T-helper 2 cell treated with Interferon-gamma antibody and Interleukin-4, amounts not matched to agents 100 ng/mL and 5 ng/mL, for 36 hours (primary cell): ENCODE data around the gene CPNE8. TPM values are rescaled to one million over a fixed set of nuclear protein-coding genes. Genes with fewer than 3 reads are reported as not detected.

Experiments used
- intact Hi-C: fragments of 100-400 bp; cut with micrococcal nuclease; formaldehyde crosslinking; loops from one replicate; pipeline ENCODE4 v1.15.1; 2023
- total RNA-seq: library from RNA; stranded (reverse); gene quantifications from 2 replicates; pipeline ENCODE4 v1.2.3, GENCODE V29; 2022

Gene CPNE8
- total RNA-seq, 1 donor from 2014 or later = 4.1 TPM

DNA sequence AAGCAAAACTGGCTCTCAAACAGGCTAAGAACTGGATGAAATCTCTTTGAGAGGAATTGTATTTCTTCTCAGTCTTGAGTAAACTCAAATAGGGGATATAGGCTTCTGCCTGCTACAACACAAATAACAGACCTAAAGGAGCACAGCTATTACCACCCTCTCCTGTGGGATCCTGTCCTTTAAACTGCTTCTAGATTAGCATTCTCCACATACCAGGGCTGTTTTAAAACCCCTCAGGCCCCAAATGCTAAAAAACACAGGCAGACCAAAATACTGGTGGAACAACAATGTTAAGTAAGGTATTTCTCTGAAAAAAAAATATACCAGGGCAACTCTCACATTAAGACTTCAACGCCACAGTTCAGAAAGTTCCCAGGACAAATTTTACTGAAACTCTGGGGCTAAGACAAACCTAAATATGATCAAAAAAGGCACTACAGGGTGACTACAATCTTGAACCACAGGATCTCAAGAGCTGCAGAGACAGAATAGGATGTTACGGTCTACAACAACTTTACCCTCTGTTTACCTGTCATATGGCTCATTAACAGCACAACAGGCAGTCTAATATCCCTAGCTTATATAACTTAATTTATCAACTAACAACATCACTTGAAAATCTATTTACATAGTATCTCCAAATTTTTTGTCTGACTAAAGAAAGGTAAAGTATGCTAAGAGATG lies 7.2 kb downstream of the CPNE8 start:
- intact Hi-C loops = no loop called here

DNA sequence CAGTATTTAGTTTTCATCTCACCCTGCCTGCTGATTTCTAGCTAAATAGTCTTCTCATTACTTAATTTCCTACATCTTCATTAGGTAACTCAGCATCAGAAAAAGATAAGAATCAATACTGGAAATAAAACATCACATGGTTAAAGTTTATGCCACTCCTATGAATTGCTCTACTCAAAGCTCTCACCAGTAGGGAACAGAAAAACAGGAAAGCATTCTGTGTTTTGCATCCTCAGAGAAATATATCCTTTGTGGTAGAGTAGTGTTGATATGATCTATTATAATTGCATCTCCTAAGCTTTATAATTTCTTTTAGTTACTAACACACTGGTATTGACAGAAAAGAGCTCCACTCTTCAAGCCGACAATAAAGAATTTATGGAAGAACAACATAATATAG lies 9.9 kb downstream of the CPNE8 start:
- intact Hi-C loops = no loop called here

DNA sequence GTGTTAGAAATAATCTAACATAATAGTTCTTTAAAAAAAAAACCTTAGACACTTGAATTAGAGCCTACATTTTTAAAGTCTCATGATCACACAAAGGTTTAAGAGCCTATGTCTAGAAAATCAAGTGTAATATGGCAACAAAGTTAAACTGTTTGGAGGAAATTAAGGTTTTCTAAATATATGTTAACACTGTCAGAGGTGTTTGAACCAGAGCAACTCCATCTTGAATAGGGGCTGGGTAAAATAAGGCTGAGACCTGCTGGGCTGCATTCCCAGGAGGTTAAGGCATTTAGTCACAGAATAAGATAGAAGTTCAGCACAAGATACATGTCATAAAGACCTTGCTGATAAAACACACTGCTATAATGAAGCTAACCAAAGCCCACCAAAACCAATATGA lies 12.4 kb downstream of the CPNE8 start:
- intact Hi-C loops = no loop called here

DNA sequence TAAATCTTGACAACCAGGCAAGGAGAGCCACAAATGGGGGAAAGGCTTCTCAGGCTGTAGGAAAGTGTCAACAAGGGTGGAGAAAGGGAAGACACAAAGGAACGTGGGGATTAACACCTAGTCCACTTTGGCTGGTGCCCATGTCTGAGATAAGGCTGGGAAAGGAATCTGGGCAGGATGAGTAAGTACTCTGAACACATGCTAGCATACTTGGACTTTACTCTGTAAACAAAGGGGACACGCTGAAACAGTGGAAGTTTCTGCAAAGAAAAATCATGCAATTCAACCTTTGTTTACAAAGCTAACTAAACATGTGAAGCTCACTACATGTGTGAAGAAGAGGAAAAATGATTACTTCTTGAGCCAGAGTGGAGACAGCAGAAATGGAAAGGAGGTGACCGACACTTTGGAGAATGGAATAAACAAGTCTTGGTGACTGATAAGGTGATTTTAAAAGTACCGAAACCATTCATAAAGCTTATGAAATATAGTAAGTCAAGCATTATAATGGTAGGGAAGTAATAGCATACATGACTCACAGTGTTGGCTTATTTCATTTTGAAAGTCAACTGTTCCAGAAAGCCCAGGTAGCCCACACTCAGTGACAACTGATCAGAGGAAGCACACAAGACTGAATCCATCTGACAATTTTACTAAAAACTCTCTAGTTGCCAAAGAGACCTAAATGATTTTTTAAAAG lies 13.2 kb downstream of the CPNE8 start:
- intact Hi-C loops = no loop called here

DNA sequence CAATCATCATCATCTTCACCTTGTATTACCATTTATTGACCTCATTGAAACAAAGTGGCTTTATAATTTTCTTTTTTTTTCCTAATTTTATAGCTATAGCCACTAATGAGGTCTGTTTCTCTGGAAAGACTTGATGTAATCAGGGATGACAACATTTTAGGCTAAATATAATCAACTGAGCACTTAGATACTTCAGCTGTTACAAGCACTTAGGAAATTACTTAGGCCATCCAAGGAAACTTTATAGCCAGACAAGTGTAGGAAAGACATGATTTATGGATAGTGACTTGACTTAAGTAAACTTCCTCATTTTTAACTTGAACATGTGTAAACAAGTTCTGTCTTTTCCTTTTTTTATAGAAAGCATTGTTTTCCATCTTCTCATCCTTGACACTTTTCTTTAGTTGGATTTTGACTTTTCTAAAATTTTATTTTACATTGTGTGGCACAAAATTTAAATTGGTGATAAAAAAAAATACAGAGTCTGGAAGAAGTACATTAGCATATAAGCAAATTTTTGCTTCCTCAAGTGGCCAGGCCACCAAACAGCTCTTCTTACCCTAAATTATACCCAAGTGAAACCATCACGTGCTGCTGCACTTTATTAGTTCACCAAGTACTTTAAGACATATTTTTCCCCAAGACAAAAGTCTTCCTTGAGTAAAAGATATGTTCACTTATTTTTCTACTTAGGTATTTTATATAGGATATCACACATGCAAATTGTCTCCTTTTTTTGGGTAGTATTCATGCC lies 15.1 kb downstream of the CPNE8 start:
- intact Hi-C loops = no loop called here

GRCh38 chr12:38889297-38889815 lies 16.0 kb downstream of the CPNE8 start:
- intact Hi-C loops = no loop called here

DNA sequence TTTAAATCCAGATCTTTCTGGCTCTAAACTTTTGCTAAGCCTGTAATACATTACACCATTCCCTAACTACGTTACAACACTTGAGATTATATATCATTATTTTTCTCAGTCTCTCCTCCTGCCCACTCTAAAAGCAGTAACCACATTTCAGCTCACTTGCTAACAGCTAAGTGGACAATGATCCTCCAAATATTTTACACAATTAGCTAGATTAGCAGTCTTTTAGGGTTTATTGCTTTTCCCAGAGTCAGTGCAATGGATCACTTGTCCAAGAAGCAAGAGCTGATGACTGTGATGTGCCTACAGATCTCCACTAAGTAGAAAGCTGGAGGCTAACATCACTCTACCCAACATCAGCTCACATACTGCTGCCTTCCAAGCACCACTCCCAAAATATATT lies 17.6 kb downstream of the CPNE8 start:
- intact Hi-C loops = no loop called here

DNA sequence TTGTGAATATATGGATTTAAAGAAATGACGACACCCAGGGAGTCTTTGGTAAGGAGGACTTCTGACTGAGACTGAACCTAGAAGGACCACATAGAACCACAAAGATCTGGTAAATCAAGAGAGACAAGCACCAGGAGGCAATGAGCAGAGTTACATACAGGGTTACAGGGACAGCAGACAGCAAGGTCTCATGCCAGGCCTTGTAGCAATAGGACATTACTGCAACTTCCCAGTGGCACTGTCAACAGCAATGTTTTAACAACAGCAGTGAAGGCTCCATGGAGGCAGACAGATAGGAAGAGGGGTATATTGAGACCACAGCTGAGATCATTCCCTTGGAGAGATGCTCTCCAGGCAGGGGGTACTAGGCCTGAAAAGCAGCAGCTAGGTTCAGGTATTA lies 18.5 kb downstream of the CPNE8 start:
- intact Hi-C loops = no loop called here

GRCh38 chr12:38886064-38886463 lies 19.3 kb downstream of the CPNE8 start:
- intact Hi-C loops = no loop called here

GRCh38 chr12:38884666-38885065 lies 20.7 kb downstream of the CPNE8 start:
- intact Hi-C loops = no loop called here

- intact Hi-C loops = no loop called here
These were observed 21.7 kb downstream of the CPNE8 start for GRCh38 chr12:38883629-38884134.

GRCh38 chr12:38880288-38880687 lies 25.1 kb downstream of the CPNE8 start:
- intact Hi-C loops = no loop called here

GRCh38 chr12:38878986-38879385 lies 26.4 kb downstream of the CPNE8 start:
- intact Hi-C loops = no loop called here

DNA sequence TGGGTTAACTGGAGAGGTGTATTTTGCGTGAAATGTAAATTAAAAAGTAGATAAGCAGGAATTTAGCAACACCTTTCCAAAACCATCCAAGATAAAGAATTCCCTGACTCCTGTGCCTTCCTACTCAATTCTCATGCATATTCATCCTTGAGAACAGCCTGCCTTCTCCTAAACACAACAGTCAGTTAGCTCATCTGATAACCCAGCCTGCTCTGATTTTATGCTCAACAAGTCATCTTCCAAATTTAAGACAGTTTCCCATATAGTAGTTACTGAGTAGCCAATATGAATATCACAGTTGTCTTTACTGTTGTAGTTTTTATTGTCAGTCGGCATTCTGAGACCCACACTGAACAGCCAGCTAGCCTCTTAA lies 27.1 kb downstream of the CPNE8 start:
- intact Hi-C loops = no loop called here

DNA sequence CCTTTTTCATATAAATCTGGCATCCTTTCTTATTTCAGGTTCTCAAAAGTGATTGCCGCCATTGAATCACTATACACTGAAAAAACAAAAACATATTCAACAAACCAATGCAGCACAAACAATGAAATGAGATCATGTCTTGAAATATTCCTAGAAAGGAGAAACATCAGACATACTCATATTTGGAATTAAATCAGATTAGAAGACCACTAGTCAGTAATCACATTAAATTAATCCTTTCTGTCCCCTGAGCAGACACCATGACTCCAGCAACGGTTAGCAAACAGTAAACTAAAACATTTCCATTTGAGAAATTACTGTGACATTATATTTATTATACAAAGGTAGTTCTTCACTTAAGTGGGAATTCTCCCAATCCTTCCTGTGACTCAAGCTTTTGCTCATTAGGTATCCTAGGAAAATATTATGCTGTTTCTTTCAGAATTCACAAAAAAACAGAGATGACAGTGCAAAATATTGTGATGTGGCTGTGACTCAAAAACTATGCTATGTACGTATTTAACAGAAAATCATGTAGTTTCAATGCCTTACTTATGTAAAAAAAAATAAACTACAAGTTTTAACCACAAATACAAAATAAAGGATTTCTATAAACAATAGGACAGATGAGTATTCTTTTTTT lies 29.7 kb downstream of the CPNE8 start:
- intact Hi-C loops = no loop called here

DNA sequence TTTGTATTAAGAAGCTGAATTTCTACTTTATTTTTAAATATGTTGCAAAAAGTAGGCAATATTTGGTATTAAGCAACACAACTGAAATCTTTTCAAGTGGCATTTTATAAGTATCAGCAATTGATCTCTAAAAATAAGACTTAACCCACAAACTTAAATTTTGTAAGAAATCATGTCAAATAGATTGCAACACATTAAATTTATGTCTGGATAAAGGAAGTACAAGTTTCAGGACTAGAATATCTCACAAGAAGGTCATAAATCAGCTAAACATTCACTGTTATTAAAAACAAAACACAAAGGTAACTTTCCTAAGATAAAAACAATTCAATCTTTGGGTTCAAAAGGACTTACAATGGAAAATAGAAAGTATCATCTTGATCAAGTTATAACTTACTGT lies 32.8 kb downstream of the CPNE8 start:
- intact Hi-C loops = no loop called here

DNA sequence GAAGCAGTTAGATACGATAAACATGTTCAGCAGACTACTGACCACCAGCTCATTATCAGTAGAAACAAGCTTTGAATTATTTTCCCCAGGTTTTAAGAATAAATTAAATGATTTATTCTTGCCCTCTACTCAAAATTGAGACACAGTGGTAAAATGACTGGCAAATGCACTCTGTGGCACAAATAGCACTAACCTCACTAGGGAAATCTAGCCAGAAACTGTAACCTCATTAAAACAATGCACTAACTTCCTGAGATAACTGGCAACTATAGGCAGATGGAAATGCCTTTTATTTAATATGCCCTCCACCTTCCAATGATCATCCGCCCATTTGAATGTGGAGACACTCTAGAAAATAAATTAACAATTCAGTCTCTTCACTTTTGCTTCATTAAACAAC lies 33.2 kb downstream of the CPNE8 start:
- intact Hi-C loops = no loop called here

DNA sequence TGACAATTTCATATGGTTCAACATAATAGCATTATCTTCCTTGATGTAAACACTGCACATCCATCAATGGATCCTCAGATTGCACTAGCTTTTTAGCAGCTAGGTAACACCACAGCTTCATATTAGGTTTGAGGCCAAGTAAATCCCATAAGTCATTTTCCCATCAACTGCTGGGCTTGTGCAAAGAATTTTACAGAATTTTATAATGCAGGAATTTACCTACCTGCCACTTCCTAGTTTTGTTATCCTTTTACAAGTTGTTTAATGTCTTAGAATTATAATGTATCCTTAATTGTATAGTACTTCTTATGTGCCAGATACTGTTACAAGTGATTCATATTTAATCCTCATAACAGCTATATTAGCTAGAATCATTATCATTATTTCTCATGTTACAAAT lies 36.4 kb downstream of the CPNE8 start:
- intact Hi-C loops = no loop called here

- intact Hi-C loops = no loop called here
These were observed 54.9 kb downstream of the CPNE8 start for GRCh38 chr12:38850461-38850860.

DNA sequence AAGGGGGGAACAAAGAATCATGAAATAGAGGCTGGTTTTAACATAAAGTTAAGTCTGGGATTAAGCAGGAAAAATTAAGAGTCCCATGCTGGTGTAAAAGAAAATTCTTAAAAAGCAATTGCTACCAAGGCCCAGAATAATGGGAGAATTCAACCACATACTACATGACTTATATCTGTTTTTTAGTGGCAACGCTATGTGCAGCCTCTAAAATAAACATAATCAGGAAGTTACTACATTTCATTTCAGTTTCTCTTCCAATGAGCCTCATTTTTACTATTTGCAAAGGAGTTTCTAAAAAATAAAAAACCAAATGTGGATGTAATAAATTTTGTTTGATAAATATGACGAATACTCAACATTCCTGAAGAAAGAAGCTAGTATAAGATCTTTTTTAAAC lies 58.1 kb downstream of the CPNE8 start:
- intact Hi-C loops = no loop called here

DNA sequence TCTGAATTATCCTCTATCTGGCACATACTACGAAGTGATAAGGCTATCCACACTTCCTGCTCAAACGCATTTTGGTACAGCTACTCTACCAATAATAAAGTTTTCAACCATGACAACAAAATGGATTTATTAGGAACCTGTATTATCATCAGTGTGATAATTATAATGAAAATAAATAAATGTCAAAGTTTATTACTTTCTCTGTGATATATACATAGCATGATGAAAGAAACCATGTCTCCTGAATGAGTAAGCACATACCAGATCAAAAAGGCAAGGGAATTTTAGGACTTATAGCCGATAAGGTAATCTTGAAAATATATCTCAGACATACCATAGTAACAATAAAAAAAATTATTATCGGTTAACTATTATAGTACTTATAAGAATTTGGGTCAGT lies 61.1 kb downstream of the CPNE8 start:
- intact Hi-C loops = no loop called here
